ENCODE measurements around the gene SCGB3A2.

DNA sequence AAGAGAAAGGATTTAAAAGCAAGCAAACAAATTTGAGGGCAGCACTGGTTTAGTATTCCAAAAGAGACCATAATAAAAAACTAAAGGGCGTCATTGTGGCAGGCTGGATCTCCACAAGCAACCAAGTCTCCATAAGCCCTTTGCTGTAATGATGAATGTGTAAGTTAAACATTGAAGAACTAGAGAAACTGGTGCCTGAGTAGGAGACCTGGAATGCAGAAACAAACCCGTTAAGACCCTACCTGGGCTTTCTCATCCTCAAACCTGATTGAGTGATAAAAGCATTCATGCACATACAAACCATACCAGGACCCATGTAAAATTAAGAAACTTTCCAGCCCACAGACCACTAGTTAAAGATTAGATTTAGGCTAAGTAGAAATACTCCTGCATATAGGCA, 1.9 kb upstream of the SCGB3A2 start:
- no peak for TF ChIP-seq EZH2phosphoT487 (IDR thresholded peaks at IDR 0.05; ENCODE audit: insufficient read depth, low read depth)
- no peak for TF ChIP-seq EZH2 (IDR thresholded peaks at IDR 0.05; ENCODE audit: insufficient read depth, poor library complexity, severe bottlenecking)

Data from GM23248 (cell line).